ENCODE measurements around the gene SEL1L.
"Not testable (repeated sequence)": the region's sequence is repeated elsewhere in the genome, so short reads cannot be mapped to it uniquely, and the experiment has no call there.

The SEL1L gene

DNA sequence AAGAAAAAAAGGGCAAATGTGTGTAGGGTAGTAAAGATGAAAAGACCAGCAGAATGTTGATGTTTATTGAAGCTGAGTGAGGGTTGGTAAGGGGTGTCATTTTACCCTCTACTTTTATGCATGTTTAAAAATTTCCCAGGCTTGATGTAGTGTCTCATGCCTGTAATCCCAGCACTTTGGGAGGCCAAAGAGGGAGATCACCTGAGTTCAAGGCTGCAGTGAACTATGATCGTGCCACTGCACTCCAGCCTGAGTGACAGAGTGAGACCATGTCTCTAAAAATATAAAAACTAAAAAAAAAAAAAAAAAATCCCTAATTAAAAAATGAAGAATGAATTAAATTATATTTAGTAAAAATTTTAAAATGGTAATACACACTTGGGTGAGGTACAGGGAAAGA is 8.5 kb downstream of the SEL1L start:
- no peak for DNase-seq (ENCODE audit: low spot score)

DNA sequence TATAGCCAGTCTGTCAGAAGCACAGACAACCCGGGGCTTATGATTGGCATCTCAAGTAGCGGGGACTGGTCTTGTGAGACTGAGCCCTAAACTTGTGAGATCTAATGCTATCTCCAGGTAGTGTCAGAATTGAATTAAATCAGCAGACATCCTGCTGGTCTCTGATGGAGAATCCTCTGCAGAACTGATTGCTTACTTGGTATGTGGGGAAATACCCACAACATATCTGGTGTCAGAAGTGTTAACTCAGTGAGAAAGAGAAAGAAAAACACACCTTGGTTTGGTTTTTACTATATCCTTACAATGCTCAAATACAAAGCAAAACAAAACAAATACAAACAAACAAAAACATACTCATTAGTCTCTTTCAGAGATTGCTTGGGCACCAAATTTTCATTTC is 10.0 kb downstream of the SEL1L start:
- no peak for DNase-seq (ENCODE audit: low spot score)

DNA sequence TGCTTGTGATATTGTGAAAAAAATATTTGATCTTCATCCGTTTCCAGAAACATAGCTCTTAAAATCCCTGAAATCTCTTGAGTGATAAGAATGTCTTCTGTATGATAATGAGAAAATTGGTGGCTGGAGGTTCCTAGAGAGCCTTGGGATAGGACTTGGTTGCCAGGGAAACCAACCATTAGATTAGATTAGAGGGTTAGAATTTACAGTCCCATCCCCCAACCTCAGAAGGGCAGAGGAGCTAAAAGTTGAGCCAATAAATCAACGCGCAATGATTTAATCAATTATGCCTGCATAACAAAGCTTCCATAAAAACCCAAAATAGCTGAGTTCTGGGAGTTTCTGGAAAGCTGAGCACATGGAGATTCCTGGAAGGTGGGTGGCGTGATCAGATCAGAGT is 10.6 kb downstream of the SEL1L start:
- DNase-seq (ENCODE audit: low spot score), result no peak

DNA sequence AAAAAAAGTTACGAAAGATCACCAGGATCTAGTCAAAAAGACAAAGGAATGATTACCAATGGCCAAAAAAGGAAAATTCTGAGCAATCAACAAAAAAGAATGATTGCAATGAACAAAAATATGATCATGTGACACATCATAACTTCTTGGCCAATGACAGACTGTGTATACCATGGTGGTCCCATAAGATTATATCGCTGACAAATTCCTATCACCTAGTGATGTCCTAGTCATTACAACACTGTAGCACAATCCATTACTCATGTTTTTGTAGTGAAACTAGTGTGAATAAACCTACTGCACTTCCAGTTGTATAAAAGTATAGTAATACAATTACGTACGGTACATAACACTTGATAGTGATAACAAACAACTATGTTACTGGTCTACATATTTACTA is 12.3 kb downstream of the SEL1L start:
- DNase-seq (ENCODE audit: low spot score), result no peak

DNA sequence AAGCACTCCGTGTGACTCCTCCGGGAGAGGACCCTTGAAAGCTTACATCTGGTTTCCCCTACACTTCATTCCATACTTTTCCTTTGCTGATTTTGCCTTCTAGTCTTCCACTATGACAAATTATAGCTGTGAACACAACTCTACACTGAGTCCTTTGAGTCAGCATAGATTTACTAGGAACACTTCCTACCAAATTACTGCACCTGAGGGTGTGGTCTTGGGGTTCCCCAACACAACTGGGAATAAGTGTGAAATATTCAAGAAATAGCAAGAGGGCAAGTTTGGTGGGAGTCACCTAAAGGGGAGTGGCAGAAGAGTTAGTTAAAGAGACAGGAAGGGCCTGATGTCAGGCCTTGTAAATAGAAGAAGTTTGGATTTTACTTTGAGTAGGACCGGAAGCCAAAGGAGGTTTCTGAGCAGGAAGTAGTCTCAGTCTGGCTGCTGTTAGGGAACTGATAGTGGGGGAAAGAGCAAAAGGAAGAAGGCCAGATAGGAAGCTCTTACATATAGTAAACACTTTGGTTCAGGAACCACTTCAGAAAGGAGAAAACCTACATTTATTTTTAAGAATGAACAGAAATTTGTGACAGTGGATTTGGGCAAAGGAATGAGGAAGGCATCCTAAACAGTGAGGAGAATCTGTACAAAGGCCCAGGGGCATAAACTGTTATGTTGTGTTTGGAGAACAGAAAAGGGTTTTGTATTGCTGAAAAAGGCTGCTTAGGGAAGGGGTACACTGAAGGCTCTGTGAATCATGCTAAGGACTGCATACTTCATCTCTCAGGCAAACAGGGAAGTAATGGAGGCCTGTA is 14.2 kb downstream of the SEL1L start:
- no peak for DNase-seq (ENCODE audit: low spot score)

DNA sequence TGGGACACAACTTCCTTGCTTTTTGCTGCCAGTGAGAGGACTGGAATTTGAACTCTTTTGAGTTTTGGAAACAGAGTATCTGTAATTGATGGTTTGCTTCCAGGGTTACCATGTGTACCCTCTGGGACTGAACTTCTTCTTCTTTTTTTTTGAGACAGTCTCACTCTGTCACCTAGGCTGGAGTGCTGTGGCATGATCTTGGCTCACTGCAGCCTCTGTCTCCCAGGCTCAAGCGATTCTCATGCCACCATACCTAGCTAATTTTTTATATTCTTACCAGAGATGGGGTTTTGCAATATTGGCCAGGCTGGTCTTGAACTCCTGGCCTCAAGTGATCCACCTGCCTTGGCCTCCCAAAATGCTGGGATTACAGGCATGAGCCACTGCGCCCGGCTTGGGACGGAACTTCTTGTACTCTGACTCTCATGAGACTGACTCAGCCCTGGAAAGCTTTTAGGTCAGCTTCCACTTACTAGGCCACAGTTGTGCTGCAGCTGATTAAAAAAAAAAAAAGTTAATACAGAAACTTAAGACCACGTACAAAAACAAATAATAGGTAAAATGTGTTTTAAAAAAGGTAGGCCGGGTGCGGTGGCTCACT is 15.8 kb downstream of the SEL1L start:
- no peak for DNase-seq (ENCODE audit: low spot score)

DNA sequence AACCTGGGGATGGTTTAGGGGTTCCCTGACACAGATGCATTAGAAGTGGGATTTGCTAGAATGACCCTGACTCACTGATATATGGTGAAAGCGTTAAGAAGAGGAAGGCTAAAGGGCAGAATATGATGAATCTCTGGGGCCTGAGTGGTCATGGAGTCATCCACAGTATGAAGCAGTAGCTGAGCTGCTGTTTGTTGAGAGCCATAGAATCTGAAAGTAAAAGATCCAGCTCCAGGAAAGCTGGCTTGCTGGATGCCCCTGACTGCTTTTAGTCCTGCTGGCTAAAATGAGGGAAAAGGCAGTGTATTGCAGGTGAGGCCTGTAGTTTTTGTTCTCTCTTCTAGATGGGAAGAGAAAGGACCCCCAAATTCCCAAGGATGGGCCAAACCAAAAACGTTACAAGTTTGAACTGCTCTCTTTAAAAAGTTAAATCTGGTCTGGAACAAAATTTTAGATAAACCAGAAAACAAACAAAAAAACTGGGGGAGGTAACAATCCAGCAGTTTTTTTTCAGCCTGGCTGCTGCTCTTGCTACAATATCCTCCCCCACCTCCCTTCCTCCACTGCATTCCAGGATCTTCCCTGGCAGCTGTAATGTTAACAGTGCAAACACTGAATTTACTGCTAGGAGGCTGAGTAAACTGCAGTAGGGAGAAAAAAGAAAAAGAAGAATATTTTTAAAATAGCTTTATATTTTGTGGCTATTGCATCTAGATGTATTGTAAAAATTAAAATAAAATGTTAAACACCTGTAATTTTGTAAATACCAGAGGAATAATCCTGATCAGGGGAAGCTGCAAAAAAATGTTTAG is 16.5 kb downstream of the SEL1L start:
- DNase-seq (ENCODE audit: low spot score), result no peak

DNA sequence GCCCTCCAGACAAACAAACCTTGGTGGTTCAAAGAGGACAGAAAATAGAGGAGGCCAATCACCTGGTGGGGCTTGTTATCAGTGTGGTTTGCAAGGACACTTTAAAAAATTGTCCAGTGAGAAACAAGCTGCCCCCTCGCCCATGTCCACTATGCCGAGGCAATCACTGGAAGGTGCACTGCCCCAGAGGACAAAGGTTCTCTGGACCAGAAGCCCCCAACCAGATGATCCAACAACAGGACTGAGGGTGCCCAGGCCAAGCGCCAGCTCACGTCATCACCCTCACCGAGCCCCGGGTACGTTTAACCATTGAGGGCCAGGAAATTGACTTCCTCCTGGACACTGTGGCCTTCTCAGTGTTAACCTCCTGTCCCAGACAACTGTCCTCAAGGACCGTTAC is 17.7 kb downstream of the SEL1L start:
- not testable (repeated sequence) for DNase-seq (ENCODE audit: low spot score)

DNA sequence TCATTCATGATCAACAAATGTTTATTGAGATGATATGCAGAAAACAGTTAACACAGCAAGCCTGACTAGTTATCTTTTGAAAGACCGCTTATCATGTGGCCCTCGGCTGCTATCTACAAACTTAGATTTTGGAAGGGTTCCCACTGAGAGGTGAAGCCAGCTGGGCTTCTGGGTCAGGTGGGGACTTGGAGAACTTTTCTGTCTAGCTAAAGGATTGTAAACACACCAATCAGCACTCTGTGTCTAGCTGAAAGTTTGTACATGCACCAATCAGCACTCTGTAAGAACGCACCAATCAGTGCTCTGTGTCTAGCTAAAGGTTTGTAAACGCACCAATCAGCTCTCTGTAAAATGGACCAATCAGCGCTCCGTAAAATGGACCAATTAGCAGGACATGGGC is 20.8 kb downstream of the SEL1L start:
- DNase-seq (ENCODE audit: low spot score), result not testable (repeated sequence)

DNA sequence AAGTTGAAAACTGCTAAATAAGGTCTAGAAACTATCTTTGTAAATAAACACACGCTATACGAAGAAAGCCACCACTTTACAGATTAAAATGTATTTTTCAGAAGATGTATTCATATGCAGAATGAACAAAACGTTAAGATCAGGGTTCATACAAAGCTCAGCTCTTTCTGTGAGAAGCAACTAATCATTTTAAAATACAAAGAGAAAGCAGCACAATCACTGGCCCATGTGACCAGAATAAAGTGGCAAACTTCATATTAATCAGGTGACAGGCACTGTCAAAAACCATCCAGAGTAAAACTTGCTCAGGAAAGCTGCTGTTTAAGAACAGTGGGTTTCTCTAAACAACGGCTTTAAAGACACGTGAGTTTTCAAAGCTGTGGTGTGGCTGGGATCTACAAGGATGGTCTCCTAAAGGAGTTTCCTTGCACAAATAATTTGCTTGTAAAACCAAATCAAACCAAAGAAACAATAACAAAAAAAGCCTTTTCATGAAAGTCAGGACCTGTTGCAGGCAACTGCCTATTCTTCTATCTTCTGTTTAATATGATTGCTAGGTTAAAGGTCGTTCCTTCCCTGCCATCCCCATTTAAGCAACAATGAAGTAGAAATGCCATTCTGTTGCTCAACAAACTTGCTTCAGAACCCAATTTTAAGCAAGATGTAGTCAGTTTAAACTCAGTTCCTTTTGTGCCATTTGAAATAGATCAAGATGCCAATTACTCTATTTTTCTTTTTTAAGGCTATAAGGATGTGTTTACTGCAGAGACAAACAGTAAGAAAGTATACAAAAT is 22.3 kb downstream of the SEL1L start:
- DNase-seq (ENCODE audit: low spot score), result no peak

DNA sequence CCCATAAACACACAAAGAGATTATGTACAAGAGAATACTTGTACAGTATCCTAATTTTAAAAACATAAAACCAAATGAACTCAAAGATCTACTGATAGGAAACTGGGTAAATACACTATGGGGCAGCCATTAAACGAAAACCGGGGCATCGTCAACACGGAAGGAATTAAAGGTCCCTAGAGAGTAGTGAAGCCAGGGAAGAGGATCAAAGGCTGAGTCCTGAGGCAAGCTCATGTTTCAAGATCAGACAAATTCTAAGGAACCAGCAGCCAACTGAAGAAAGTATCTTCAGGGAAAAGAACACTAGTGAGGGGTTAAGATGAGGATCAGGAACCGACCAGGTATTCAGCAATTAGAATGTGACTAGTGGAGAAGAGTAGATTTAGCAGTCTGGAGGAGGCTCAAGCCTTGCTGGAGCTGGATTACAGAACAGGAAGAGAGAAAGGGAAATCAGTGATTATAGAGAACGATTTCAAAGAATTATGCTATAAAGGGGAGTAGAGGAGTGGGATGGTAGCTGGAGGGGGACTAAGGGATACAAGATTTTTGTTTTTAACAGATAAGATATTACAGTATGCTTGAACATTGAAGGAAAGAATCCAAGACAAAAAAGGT is 23.7 kb downstream of the SEL1L start:
- no peak for DNase-seq (ENCODE audit: low spot score)

DNA sequence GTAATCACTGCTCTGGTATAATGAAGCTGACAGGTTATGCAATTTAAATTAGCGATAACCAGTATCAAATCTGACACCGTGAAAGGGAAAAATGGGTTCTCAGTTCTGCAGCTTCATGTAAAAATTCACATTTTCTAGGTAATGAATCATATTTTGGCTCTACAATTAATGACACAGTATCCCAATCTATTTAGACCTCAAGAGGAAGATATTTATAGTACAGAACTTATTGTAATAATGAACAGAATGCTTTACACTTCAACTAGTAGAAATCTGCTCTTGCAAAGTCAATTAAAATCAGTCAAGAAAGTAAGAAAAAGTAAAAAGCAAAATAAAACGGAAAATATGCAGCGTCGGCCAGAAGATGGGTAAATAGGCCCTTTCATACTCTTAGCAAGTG is 24.3 kb downstream of the SEL1L start:
- DNase-seq (ENCODE audit: low spot score), result no peak

DNA sequence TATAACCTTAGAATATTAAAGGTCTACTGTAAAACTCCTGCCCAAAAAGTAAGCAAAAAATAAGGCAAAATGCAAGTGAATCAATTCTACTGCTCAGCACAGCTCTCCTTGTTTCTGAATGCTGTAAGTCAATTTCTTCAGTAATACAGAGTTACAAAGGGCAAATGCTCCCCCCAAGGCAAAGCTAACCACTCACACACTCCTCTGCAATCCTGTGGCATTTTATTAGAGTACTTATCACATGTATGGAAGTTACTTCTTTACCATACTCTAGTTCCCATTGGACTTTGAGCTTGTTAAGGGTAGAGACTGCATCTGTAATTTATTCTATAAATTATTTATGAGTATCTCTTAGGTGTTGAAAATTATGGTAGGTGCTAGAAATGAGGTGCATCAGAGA is 27.2 kb downstream of the SEL1L start:
- no peak for DNase-seq (ENCODE audit: low spot score)

DNA sequence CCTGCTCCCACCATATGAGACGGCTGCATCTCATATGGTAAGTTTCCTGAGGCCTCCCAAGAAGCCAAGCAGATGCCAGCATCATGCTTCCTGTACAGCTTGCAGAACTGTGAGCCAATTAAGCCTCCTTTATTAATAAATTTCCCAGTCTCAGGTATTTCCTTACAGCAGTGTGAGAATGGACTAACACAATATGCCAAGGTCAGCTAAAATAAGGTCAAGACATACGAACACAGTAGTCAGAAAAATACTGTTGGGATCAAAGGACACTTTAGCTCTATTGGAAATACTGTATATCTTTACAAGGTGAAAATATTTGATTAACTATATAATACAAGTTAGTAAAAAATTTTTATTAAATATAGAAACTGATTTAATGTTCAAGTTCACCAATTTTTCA is 28.8 kb downstream of the SEL1L start:
- DNase-seq (ENCODE audit: low spot score), result no peak

DNA sequence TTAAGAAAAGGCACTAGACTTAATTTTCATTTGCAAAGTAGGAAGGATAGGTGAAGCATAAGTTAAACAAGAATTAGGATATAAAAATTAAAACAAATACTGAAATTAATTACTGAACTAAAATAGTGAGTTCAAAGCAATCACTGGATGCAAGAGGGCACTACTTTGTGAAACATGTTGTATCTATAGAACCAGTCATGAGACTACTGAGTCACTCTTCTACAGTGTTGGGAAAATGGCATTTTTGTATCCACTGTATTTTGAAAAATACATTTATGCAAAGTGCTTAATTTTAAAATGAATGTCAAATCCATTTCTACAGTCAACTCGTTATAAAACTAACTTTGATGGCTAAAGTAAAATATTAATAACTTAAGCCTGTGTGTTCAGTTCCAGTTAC is 47.9 kb downstream of the SEL1L start:
- DNase-seq (ENCODE audit: low spot score), result no peak

DNA sequence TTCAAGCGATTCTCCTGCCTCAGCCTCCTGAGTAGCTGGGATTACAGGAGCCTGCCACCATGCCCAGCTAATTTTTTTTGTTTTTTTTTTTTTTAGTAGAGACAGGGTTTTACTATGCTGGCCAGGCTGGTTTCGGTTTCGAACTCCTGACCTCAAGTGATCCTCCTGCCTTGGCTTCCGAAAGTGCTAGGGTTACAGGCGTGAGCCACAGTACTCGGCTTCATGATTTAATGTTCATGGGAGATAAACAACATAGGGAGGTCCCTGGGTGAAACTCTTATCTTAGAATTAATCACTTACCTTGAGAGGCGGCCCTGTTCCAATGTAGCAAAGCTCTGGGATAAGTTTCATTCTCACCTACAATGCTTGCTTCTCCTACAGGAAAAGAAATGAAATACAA is 48.3 kb downstream of the SEL1L start:
- no peak for DNase-seq (ENCODE audit: low spot score)

DNA sequence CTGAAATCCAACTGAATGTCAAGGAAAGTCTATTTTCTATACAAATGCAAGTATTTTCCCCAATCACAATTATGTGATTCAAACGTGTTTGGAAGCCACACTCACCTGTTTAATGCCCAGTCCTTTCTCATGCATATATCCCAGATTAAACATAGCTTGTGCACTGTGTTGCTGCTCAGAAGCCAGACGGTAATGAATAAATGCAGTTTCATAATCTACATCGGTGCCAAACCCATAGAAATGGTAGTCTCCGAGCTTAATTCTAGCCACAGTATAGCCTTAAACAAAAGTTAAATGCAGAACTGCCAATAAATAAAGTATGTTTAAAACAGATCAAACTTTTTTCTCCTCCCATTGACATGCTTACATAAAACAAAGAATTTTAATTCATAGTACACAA is 49.5 kb downstream of the SEL1L start:
- DNase-seq (ENCODE audit: low spot score), result no peak

DNA sequence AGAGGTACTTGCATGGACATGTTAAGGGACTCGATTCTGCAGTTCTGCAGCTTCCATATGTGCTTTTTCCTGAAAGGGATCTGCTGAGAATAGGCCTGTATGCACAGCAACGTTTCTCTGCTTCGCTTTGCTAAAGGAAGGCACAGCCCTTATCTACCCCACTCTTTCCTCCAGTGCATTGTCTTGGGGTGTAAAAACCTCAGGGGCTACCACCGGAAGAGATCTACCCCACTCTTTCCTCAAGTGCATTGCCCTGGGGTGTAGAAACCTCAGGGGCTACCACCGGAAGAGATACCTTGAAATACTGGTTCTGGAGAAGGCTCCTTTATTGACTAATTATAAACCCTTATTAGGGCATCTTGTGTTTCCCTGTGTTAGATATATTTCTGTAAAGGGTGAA is 52.9 kb downstream of the SEL1L start:
- DNase-seq (ENCODE audit: low spot score), result no peak

DNA sequence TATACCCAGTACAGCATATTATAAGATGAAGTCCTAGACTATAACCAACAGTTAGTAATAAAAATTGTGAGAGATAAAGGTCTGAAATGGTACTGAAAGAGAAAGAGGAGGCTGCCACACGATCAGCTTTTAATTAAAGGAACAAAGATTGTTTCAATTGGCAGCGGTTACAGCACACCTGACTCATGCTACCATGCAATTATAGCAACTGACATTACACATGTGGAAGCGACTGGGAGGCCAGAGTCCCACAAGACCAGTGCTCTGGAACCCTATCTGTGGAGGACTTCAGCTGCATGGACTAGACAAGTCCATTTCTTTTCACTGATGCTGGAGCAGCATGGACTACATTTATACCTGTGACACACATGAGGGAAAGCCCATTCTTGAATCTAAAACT is 55.2 kb downstream of the SEL1L start:
- DNase-seq (ENCODE audit: low spot score), result no peak

DNA sequence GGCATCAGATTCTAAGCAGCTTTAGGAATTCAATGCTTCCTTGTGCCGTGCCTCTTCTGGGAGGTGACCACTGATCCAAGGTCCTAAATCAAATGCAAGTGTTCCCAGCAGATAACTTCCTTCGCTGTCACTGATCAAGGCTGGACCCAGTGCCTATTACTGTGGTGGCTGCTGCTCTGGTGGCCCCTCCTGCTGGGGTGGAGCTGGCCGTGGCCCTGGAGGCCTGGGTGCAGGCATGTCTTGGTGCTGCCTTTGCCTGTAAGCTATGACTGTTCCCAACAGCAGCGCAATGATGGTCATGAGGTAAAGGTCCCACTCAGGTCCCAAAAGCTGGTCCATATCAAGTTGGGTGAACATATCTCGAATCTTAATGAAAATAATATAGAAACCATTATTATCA is 56.8 kb downstream of the SEL1L start:
- no peak for DNase-seq (ENCODE audit: low spot score)

DNA sequence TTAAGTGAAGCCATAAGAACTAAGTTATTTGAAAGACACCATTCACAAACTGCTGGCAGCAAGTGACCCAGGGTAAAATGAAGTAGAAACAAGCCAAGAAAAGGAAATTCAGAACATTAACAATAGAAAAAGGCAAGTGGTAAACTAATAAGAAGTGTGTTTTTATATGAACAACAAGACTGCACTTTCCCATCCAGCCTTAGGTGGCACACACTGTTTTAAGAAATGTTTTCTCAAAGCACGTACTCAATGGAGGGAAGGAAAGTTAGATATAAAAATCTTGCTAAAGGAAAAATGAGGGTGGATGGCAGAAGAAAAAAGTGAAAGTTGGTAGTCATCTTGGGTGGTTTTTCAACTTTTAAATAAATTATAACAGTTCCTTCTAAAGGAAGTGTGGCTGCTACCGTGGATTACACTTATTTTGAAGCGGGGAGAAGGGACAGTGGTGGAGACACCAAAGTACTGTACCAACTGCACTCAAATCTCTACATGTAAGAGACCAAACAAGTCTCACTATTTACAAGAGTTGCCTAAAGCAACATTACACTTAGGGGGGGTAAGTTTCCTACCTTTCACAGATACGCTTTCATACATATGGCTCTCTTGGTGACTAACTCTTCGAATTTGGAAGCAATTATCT is 58.8 kb downstream of the SEL1L start:
- no peak for DNase-seq (ENCODE audit: low spot score)

DNA sequence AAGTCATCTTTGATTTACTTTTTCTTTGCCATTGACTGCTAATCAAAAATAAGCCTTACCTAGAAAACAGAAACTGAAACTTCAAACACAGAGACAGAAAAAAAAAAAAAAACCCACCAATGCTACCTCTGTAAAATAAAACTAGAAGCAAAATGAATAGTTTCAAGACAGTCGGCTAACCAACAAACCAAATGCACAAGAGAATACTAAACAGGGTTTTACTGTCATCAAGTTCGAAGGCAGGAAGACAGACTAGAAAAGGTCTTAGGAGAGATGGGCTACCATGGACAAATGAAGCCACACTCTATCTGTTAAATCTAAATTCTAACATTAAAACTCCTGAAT is 59.5 kb downstream of the SEL1L start:
- DNase-seq (ENCODE audit: low spot score), result no peak
